ENCODE measurements around the gene RCAN1.

GRCh38 chr21:34602061-34602460, 12.9 kb downstream of the RCAN1 start:
- TF ChIP-seq, protein P1, sequence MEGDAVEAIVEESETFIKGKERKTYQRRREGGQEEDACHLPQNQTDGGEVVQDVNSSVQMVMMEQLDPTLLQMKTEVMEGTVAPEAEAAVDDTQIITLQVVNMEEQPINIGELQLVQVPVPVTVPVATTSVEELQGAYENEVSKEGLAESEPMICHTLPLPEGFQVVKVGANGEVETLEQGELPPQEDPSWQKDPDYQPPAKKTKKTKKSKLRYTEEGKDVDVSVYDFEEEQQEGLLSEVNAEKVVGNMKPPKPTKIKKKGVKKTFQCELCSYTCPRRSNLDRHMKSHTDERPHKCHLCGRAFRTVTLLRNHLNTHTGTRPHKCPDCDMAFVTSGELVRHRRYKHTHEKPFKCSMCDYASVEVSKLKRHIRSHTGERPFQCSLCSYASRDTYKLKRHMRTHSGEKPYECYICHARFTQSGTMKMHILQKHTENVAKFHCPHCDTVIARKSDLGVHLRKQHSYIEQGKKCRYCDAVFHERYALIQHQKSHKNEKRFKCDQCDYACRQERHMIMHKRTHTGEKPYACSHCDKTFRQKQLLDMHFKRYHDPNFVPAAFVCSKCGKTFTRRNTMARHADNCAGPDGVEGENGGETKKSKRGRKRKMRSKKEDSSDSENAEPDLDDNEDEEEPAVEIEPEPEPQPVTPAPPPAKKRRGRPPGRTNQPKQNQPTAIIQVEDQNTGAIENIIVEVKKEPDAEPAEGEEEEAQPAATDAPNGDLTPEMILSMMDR (IDR thresholded peaks at IDR 0.05; ENCODE audit: insufficient read depth, low read depth, low read length), result no peak
- TF ChIP-seq EZH2 (IDR thresholded peaks at IDR 0.05; ENCODE audit: insufficient read depth, low read length), result no peak
